ELF-1 (cell line): Measurements from ENCODE around the gene ISM2.
"Not testable (repeated sequence)": the region's sequence is repeated elsewhere in the genome, so short reads cannot be mapped to it uniquely, and the experiment has no call there.

Source experiments
- DNase-seq: peaks from one replicate; pipeline ENCODE4 v3.0.0-alpha.2; 2016; ENCODE audit warnings: low read depth, low spot score

The ISM2 gene

DNA sequence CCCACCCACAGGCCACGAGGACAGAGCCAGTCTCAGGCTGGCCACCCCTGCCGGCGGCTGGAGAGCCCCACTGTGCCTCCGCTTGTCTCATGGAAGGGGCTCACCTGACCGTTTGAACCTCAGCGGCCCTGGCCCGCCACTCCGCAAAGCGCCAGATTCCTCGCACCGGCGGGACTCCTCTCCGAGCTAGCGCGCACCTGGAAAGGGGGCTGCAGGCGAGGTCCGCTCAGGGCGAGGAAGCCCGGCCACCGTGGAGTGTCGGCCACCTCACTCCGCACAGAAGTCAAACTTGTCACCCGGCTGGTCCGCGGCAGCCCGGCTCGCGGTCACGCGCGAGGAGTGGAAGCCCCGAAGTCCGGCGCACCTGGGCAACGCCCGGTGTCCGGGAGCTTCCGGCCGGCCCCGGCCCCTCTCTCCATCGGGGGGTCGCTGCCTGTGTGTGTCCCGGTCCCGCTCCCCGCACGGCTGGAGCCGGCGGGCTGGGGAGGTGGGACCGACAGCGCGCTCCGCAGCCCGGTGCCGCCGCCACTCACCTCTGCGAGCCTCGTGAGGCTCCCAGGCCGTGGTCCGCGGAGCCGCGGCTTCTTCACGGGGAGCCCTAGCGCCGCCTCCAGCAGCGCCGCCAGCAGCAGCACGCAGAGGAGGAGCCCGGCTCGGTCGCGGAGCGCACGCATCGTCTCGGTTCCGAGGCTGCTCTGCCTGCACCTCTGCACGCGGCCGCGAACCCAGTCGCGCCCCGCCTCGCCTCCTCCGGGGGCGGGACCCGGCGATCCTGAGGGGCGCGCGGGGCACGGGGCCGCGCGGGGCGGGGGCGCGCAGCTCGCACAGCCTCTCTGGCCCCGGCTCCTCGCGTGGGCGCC lies at the start of gene ISM2:
Gene ISM2, minus strand, starts transcription at position 697 of the 860 bp plus-strand sequence. Its CDS starts 23 bp downstream, at position 674.
- DNase-seq = peak; percentile 43

GRCh38 chr14:77547512-77548180 lies 49.0 kb upstream of the ISM2 start:
- DNase-seq = no peak

DNA sequence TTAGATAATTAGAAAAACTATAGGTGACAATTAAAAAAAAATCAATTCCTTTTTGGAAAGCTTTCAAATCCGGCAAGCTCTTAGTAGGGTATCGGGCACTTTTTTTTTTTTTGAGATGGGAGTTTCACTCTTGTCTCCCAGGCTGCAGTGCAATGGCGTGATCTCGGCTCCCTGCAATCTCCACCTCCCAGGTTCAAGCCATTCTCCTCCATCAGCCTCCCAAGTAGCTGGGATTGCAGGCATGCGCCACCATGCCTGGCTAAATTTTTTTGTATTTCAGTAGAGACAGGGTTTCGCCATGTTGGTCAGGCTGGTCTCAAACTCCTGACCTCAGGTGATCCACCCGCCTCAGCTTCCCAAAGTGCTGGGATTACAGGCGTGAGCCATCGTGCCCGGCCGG lies 46.6 kb upstream of the ISM2 start:
- not testable (repeated sequence) for DNase-seq

DNA sequence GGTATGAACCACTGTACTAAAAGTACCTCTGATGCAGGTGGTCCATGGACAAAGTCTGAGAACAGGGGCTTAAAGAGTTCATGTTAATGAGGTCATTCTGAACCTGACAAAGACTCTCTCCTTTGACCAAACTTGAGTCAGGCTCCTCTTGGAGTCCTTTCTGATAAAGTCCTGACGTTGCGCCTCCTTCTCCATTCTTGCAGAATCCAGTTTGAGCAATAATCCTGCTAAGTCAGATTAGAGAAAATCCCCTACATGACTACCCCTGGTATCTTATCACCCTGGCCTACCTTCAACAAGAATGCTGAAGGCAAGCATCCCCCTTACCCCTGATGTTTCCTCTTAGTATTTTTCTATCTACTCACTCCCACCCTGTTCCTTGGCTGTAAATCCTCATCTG lies 46.0 kb upstream of the ISM2 start:
- peak; percentile 9 for DNase-seq

DNA sequence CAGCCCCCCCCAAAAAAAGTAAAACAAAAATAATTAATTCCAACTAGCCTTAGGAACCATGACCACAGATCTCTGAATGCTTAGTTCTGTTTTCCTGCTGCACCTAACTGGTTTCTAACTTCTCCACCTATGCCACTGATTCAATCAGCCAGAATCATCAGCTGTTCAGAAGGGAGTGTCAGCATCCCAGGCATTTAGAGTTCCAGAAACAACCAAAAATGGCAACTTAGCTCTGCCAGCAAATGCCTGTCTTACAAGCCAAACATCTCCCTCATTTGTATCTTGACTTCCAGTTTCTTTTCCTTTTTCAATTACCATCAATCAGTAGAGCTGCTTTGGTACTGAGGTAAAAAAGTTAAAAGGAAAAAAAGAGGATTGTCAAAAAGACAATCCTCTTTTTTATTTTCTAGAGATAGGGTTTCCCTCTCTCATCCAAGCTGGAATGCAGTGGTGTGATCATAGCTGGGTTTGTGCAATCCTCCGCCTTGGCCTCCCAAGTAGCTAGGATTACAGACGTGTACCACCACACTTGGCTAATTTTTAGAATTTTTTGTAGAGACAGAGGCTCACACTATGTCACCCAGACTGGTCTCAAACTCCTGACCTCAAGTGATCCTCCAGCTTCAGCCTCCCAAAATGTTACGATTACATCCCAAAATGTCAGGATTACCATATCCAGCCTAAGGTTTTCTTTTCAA lies 45.2 kb upstream of the ISM2 start:
- no peak for DNase-seq

GRCh38 chr14:77543240-77543551 lies 44.6 kb upstream of the ISM2 start:
- DNase-seq = no peak

DNA sequence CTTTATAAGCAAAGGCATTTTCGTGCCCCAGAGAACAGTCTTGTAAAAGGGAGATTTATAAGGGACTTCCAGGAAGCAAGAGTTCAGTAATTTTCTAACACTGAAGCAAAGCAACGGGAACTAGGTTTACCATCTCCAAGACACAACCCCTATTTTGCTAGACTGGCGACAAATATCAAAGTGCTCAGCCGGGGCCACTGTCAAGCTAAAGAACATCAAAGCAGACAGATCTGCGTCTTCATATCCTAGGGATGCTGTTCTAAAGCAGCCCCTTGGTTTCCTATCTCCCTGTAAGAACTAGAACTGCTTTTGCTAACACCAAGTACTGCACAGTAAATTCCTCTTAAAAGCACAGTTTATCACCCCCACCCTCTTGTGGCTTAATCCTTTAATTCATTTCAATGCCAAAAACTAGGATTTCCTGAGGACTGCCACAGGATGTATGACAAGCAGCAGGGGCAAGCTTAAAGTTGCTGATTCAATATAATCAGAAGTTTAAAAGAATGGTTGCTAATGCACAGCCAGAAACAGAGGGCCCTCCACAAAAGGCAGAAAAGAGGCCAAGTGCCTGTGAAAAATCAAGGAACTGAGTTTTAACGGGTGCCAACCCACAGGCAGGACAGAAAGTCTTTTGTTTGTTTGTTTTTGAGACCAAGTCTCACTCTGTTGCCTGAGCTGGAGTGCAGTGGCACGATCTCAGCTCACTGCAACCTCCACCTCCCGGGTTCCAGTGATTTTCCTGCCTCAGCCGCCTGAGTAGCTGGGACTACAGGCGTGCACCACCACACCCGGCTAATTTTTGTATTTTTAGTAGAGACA lies 44.0 kb upstream of the ISM2 start:
- DNase-seq = peak; percentile 18

DNA sequence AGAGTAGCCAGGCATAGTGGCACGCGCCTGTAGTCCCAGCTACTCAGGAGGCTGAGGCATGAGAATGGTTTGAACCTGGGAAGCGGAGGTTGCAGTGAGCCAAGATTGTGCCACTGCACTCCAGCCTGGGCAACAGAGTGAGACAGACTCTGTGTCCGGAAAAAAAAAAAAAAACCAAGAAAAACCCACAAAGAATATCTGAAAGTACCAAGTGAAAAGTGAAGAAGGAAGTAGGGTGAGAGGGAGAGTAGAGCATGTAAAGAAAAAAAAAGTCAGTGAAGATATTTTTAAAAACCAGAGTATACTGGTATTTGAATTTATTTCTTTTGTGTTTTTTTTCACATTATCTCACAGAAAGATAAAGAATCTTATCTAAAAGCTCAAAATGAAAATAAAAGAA lies 43.3 kb upstream of the ISM2 start:
- DNase-seq = no peak

DNA sequence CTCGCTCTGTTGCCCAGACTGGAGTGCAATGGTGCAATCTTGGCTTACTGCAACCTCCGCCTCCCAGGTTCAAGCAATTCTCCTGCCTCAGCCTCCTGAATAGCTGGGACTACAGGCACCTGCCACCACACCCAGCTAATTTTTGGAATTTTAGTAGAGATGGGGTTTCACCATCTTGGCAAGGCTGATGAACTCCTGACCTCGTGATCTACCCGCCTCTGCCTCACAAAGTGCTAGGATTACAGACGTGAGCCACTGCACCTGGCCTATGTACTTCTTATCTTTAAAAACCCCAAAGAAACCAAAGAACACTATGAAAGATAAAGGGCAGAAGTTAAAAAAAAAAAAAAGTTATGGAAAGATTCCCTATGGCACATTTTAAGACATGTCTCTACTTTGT lies 38.3 kb upstream of the ISM2 start:
- DNase-seq = not testable (repeated sequence)

- no peak for DNase-seq
These were observed 32.5 kb upstream of the ISM2 start for GRCh38 chr14:77531071-77531470.

- no peak for DNase-seq
These were observed 31.3 kb upstream of the ISM2 start for GRCh38 chr14:77529963-77530362.

GRCh38 chr14:77529213-77529612 lies 30.6 kb upstream of the ISM2 start:
- DNase-seq = no peak

DNA sequence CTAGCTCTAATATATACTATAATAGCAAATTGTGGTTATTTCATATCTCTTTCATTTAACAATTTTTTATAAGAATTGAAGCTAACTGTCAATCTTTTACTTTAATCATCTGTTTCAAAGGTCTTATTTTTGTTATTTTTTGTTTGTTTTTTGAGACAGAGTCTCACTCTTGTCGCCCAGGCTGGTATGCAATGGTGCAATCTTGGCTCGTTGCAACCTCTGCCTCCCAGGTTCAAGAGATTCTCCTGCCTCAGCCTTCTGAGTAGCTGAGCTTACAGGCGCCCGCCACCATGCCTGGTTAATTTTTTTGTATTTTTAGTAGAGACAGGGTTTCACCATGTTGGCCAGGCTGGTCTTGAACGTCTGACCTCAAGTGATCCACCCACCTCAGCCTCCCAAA lies 30.1 kb upstream of the ISM2 start:
- not testable (repeated sequence) for DNase-seq

- DNase-seq = no peak
These were observed 27.6 kb upstream of the ISM2 start for GRCh38 chr14:77526266-77526665.

DNA sequence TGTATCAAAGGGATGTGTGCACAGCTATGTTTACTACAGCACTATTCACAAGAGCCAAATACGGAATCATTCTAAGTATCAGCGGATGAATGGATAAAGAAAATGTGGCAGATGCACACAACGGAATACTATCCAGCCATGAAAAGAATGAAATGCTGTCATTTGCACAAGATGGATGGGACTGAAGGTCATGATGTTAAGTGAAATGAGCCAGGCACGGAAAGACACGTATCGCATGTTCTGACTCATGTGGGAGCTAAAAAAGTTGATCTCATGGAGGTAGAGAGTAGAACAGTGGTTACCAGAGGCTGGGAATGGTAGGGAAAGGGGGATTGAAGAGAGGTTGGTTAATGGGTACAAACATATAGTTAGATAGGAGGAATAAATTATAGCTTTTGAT lies 25.9 kb upstream of the ISM2 start:
- no peak for DNase-seq

GRCh38 chr14:77523109-77523508 lies 24.5 kb upstream of the ISM2 start:
- DNase-seq = no peak

DNA sequence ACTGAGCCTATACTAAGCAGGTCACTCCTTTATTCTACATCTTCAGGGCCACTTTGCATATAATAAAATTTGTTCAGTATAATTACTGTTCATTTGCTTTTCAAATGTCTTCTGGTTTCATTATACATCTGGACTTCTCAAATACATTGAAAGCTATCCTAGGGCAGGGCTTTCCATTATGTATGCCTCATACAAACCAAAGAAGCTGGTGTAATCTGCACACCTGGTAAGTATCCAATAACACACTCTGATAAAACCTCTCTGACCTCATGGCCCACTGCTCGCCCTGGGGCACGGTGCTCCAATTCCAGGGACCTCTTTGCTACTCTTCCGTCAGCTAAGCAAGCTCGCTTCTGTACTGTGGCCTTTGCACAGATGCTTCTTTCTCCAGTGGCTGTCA lies 21.9 kb upstream of the ISM2 start:
- no peak for DNase-seq

DNA sequence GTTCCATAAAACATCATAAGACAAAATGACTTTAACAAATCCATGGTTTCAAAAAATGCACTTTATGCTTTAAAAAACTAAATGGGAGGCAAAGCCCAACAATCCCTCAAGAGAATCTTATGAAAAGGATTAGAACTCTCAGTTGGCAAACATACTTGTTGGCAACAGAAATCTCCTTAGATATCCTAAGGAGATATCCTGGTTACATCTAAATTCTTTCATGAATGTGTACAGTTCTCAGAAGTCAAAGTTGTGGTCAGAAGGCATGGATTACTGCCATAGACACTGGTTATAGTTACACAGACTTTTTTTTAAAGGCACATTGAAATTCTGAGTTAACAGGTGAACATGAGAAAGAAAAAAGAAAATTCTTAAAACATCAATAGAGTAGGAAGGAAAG lies 17.5 kb upstream of the ISM2 start:
- no peak for DNase-seq

DNA sequence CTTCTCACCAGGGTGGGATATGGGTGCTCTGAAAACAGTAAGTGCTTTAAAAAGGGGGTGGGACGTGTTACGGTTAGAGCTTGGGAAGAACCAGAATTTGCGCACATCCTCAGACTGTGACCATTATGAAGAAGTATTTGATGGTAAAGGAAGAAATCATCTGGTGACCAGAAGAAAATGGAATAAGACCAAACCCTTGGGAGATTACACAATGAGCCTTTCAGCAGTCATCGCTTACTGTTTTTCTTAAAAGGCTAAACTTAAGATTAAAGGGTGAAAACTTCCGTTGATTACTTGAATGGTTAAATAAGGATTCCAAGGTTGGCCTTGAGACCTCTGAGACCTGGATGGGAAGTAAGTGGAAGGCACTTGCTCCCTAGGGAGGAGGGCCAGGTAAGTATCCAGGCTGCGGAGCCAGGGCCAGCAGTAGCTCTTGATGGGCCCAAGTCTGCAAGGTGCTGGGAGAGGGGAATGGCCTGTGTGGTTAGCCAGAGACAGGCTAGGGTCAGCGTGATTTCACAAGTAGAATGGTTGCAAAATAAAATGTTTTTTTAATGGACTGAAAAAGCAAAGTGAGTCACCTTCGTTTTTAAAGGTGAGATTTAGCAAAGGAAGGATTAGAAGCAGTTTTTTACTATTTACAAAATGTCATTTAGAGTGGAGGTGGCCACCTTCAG lies 13.0 kb upstream of the ISM2 start:
- DNase-seq = no peak

- no peak for DNase-seq
These were observed 10.8 kb upstream of the ISM2 start for GRCh38 chr14:77509366-77509765.

DNA sequence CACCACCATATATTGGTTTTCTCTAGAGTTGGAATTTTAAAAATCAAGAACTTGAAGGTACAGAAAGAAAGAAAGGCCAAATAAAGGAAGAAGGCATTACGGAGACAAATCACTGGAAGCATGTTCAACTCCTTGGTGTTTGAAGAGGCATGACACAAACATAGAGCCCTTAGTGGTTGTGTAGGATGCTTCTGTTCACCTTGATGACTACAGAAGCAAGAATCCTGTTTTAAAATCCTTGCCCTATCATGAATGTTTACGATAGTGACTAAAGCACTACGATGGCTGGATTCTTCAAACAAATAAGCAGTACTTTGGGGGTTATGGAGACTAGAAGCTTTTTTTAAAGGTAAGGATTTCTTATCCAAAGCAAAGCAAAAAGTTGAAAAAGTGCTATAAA lies 10.3 kb upstream of the ISM2 start:
- DNase-seq = no peak
